GM18505 (cell line): ENCODE data around the gene AXL.

Experiments
- ATAC-seq: cut with Tn5 transposase; IDR thresholded peaks from one replicate; pipeline ENCODE4 v1.9.1; 2021; ENCODE audit not compliant: unreplicated experiment
- POLR2A ChIP-seq: IDR thresholded peaks from 4 replicates; pipeline ENCODE4 v1.6.1; 2011; ENCODE audit warnings: borderline replicate concordance; ENCODE audit not compliant: insufficient read depth, insufficient read length; ENCODE audit errors: extremely low read depth

The AXL gene

GRCh38 chr19:41304706-41305483 is 85.9 kb downstream of the AXL start:
- no peak for ATAC-seq
- no peak for TF ChIP-seq POLR2A

GRCh38 chr19:41305927-41306793 is 87.1 kb downstream of the AXL start:
- TF ChIP-seq POLR2A = no peak
- ATAC-seq = no peak

GRCh38 chr19:41307090-41307875 is 88.3 kb downstream of the AXL start:
- ATAC-seq = no peak

GRCh38 chr19:41307954-41308449 is 89.0 kb downstream of the AXL start:
- ATAC-seq = no peak
- no peak for TF ChIP-seq POLR2A

More at GRCh38 chr19:41307090-41307875, 88.3 kb downstream of the AXL start:
- TF ChIP-seq POLR2A = no peak

GRCh38 chr19:41308450-41309179 is 89.6 kb downstream of the AXL start:
- no peak for ATAC-seq
- TF ChIP-seq POLR2A = peak; percentile 50

- ATAC-seq = no peak
- TF ChIP-seq POLR2A = no peak
Observed at GRCh38 chr19:41309180-41310032, 90.4 kb downstream of the AXL start.

- TF ChIP-seq POLR2A = peak; percentile 91
- peak; percentile 66 for ATAC-seq
Observed at GRCh38 chr19:41310033-41310831, 91.2 kb downstream of the AXL start, which contains the start of gene CCDC97. Gene CCDC97 (plus strand): TSS chr19:41310172. CDS start chr19:41310311, 139 bp downstream.

- ATAC-seq = no peak
- TF ChIP-seq POLR2A = no peak
Observed at GRCh38 chr19:41311072-41311471, 92.0 kb downstream of the AXL start.
